Measurements from ENCODE around the gene ZNF83. TPM values are rescaled to one million over a fixed set of nuclear protein-coding genes. Genes with fewer than 3 reads are reported as not detected.
"Not testable (repeated sequence)": the region's sequence is repeated elsewhere in the genome, so short reads cannot be mapped to it uniquely, and the experiment has no call there.

The ZNF83 gene
- total and polyA plus RNA-seq, 2 experiments from 2014 or later = 33.1 to 134 TPM

GRCh38 chr19:52601025-52601973, 36.9 kb downstream of the ZNF83 start:
- peak overlapping the region; percentile 91 for H3K4me3 ChIP-seq
- DNase-seq (ENCODE audit: low read depth in 1 of 2, low spot score in 1 of 2) = peak; percentile 94
- no peaks in the 10 kb centered on the region for H3K36me3 ChIP-seq
- H3K4me1 ChIP-seq (ENCODE audit: low read depth) = no peaks in the 10 kb centered on the region
- no peaks in the 10 kb centered on the region for H3K27me3 ChIP-seq
- peak; percentile 26 for TF ChIP-seq CTCF (IDR thresholded peaks at IDR 0.05; ENCODE audit: low read depth, low read length)
- no peaks in the 10 kb centered on the region for H3K9me3 ChIP-seq (ENCODE audit: low read depth)
- H3K27ac ChIP-seq = peak overlapping the region; percentile 21

GRCh38 chr19:52600639-52601024, 37.5 kb downstream of the ZNF83 start:
- Histone ChIP-seq H3K4me3 (peak overlapping the region; percentile 91), H3K9me3 (ENCODE audit: low read depth) (no peaks in the 10 kb centered on the region), H3K4me1 (ENCODE audit: low read depth) (no peaks in the 10 kb centered on the region), H3K27me3 (no peaks in the 10 kb centered on the region), H3K36me3 (no peaks in the 10 kb centered on the region), H3K27ac (peak overlapping the region; percentile 21)
- DNase-seq (ENCODE audit: low read depth in 1 of 2, low spot score in 1 of 2) = no peak
- TF ChIP-seq CTCF (IDR thresholded peaks at IDR 0.05; ENCODE audit: low read depth, low read length) = no peak

GRCh38 chr19:52599241-52599640, 38.9 kb downstream of the ZNF83 start:
- H3K4me1 ChIP-seq (ENCODE audit: low read depth) = no peaks in the 10 kb centered on the region
- DNase-seq (ENCODE audit: low read depth in 1 of 2, low spot score in 1 of 2) = no peak
- H3K9me3 ChIP-seq (ENCODE audit: low read depth) = no peaks in the 10 kb centered on the region
- no peaks in the 10 kb centered on the region for H3K36me3 ChIP-seq
- H3K27me3 ChIP-seq = no peaks in the 10 kb centered on the region
- H3K27ac ChIP-seq = no peak overlapping the region
- no peak for TF ChIP-seq CTCF (IDR thresholded peaks at IDR 0.05; ENCODE audit: low read depth, low read length)
- no peak overlapping the region for H3K4me3 ChIP-seq

GRCh38 chr19:52593441-52593840, 44.7 kb downstream of the ZNF83 start:
- H3K36me3 ChIP-seq; H3K4me3 ChIP-seq; DNase-seq (ENCODE audit: low read depth in 1 of 2, low spot score in 1 of 2); H3K27ac ChIP-seq; H3K4me1 ChIP-seq (ENCODE audit: low read depth); H3K9me3 ChIP-seq (ENCODE audit: low read depth); H3K27me3 ChIP-seq: not testable (repeated sequence)

- Histone ChIP-seq H3K27me3 (no peaks in the 10 kb centered on the region), H3K4me3 (no peak overlapping the region), H3K4me1 (ENCODE audit: low read depth) (no peaks in the 10 kb centered on the region), H3K9me3 (ENCODE audit: low read depth) (no peaks in the 10 kb centered on the region), H3K36me3 (no peaks in the 10 kb centered on the region), H3K27ac (no peak overlapping the region)
- DNase-seq (ENCODE audit: low read depth in 1 of 2, low spot score in 1 of 2) = no peak
- TF ChIP-seq CTCF (IDR thresholded peaks at IDR 0.05; ENCODE audit: low read depth, low read length) = no peak
Measured at GRCh38 chr19:52592301-52592700, 45.9 kb downstream of the ZNF83 start.

GRCh38 chr19:52590728-52591127, 47.4 kb downstream of the ZNF83 start:
- H3K4me1 ChIP-seq (ENCODE audit: low read depth) = no peaks in the 10 kb centered on the region
- H3K27ac ChIP-seq = no peak overlapping the region
- DNase-seq (ENCODE audit: low read depth in 1 of 2, low spot score in 1 of 2) = no peak
- H3K4me3 ChIP-seq = no peak overlapping the region
- H3K36me3 ChIP-seq = no peaks in the 10 kb centered on the region
- no peaks in the 10 kb centered on the region for H3K9me3 ChIP-seq (ENCODE audit: low read depth)
- TF ChIP-seq CTCF (IDR thresholded peaks at IDR 0.05; ENCODE audit: low read depth, low read length) = no peak
- no peaks in the 10 kb centered on the region for H3K27me3 ChIP-seq

All from cardiac muscle cell (in vitro differentiated cells and primary cell).